NT2/D1 (cell line): ENCODE measurements around the gene SPRR1B.
A peak's percentile ranks its signal among the peaks of the same experiment; 100 is the strongest.

Experiments
- DNase-seq: peaks from one replicate; pipeline ENCODE4 v3.0.0-alpha.2; 2011; ENCODE audit warnings: low read depth, low spot score
- H3K27me3 ChIP-seq: 2 replicates; pipeline ENCODE4 v1.6.0; 2011; ENCODE audit warnings: mild to moderate bottlenecking; ENCODE audit not compliant: insufficient read length, insufficient read depth
- H3K36me3 ChIP-seq: 2 replicates; pipeline ENCODE4 v1.6.1; 2011; ENCODE audit warnings: mild to moderate bottlenecking, low read length, mixed read lengths; ENCODE audit not compliant: insufficient read depth, insufficient read length
- H3K4me1 ChIP-seq: 2 replicates; pipeline ENCODE4 v1.5.1; 2011; ENCODE audit not compliant: insufficient read depth, insufficient read length
- H3K4me3 ChIP-seq: 2 replicates; pipeline ENCODE4 v1.5.1; 2011; ENCODE audit warnings: low read depth; ENCODE audit not compliant: insufficient read length
- H3K9ac ChIP-seq: 2 replicates; pipeline ENCODE4 v1.6.0; 2011; ENCODE audit warnings: low read depth; ENCODE audit not compliant: insufficient read length
- H3K9me3 ChIP-seq: 2 replicates; pipeline ENCODE4 v1.5.1; 2011; ENCODE audit warnings: mild to moderate bottlenecking, low read length; ENCODE audit not compliant: insufficient read depth
- SUZ12 ChIP-seq: IDR thresholded peaks from 2 replicates; pipeline ENCODE4 v1.6.1; 2011; ENCODE audit not compliant: insufficient read length, insufficient read depth; ENCODE audit errors: extremely low read depth
- YY1 ChIP-seq: IDR thresholded peaks from 2 replicates; pipeline ENCODE4 v1.6.1; 2011; ENCODE audit not compliant: insufficient read length, insufficient read depth
- ZNF274 ChIP-seq: IDR thresholded peaks from 2 replicates; pipeline ENCODE4 v1.6.1; 2011; ENCODE audit warnings: mild to moderate bottlenecking, low read depth, low read length

Gene SPRR1B

GRCh38 chr1:153023109-153023508 is 7.9 kb upstream of the SPRR1B start:
- Histone ChIP-seq H3K4me1 (no peaks in the 10 kb centered on the region), H3K9me3 (no peaks in the 10 kb centered on the region), H3K4me3 (no peak overlapping the region), H3K27me3 (no peaks in the 10 kb centered on the region), H3K36me3 (no peaks in the 10 kb centered on the region), H3K9ac (no peak overlapping the region)
- TF ChIP-seq YY1, result no peak
- DNase-seq, result no peak

GRCh38 chr1:153024413-153024812 is 6.6 kb upstream of the SPRR1B start:
- H3K4me1 ChIP-seq, result no peaks in the 10 kb centered on the region
- H3K9ac ChIP-seq, result no peak overlapping the region
- no peak overlapping the region for H3K4me3 ChIP-seq
- no peaks in the 10 kb centered on the region for H3K27me3 ChIP-seq
- no peak for DNase-seq
- no peaks in the 10 kb centered on the region for H3K36me3 ChIP-seq
- no peak for TF ChIP-seq SUZ12
- no peak for TF ChIP-seq YY1
- TF ChIP-seq ZNF274, result no peak
- H3K9me3 ChIP-seq, result no peaks in the 10 kb centered on the region

GRCh38 chr1:153025797-153026196 is 5.2 kb upstream of the SPRR1B start:
- TF ChIP-seq ZNF274, result no peak
- no peak for TF ChIP-seq YY1
- no peak for TF ChIP-seq SUZ12
- Histone ChIP-seq H3K9me3 (no peaks in the 10 kb centered on the region), H3K36me3 (no peaks in the 10 kb centered on the region), H3K27me3 (no peaks in the 10 kb centered on the region), H3K9ac (no peak overlapping the region), H3K4me3 (no peak overlapping the region), H3K4me1 (no peaks in the 10 kb centered on the region)
- DNase-seq, result no peak

- no peaks in the 10 kb centered on the region for H3K9me3 ChIP-seq
- DNase-seq, result no peak
- H3K36me3 ChIP-seq, result no peaks in the 10 kb centered on the region
- no peak overlapping the region for H3K9ac ChIP-seq
- no peak for TF ChIP-seq YY1
- no peak for TF ChIP-seq ZNF274
- TF ChIP-seq SUZ12, result no peak
- peaks cover 2% of the 10 kb centered on the region for H3K4me1 ChIP-seq
- H3K4me3 ChIP-seq, result no peak overlapping the region
- H3K27me3 ChIP-seq, result no peaks in the 10 kb centered on the region
Measured at GRCh38 chr1:153028766-153029165, 2.2 kb upstream of the SPRR1B start.

- Histone ChIP-seq H3K9ac (no peak overlapping the region), H3K9me3 (no peaks in the 10 kb centered on the region), H3K27me3 (no peaks in the 10 kb centered on the region), H3K4me1 (peaks cover 2% of the 10 kb centered on the region), H3K36me3 (no peaks in the 10 kb centered on the region), H3K4me3 (no peak overlapping the region)
- no peak for DNase-seq
- TF ChIP-seq YY1 (no peak), ZNF274 (no peak), SUZ12 (no peak)
Measured at GRCh38 chr1:153032073-153032472, 1.1 kb downstream of the SPRR1B start.

- DNase-seq, result peak; percentile 69
- no peaks in the 10 kb centered on the region for H3K9me3 ChIP-seq
- TF ChIP-seq SUZ12, result no peak
- no peak for TF ChIP-seq ZNF274
- TF ChIP-seq YY1, result no peak
- no peak overlapping the region for H3K4me3 ChIP-seq
- no peaks in the 10 kb centered on the region for H3K27me3 ChIP-seq
- no peak overlapping the region for H3K9ac ChIP-seq
- no peaks in the 10 kb centered on the region for H3K36me3 ChIP-seq
- H3K4me1 ChIP-seq, result peaks cover 2% of the 10 kb centered on the region
Measured at GRCh38 chr1:153032677-153033308, 1.8 kb downstream of the SPRR1B start.

GRCh38 chr1:153035211-153035610 is 4.2 kb downstream of the SPRR1B start:
- H3K9ac ChIP-seq, result no peak overlapping the region
- no peak for TF ChIP-seq ZNF274
- no peak for TF ChIP-seq SUZ12
- TF ChIP-seq YY1, result no peak
- no peaks in the 10 kb centered on the region for H3K36me3 ChIP-seq
- peaks cover 2% of the 10 kb centered on the region for H3K4me1 ChIP-seq
- H3K9me3 ChIP-seq, result no peaks in the 10 kb centered on the region
- no peak overlapping the region for H3K4me3 ChIP-seq
- no peaks in the 10 kb centered on the region for H3K27me3 ChIP-seq
- DNase-seq, result no peak

GRCh38 chr1:153040950-153041631 is 10.1 kb downstream of the SPRR1B start, which contains the start of gene SPRR2D:
Gene SPRR2D, minus strand, starts transcription at chr1:153041120. Its CDS starts 774 bp downstream, at chr1:153040346.
- H3K9ac ChIP-seq, result no peak within 1 kb of the TSS
- H3K27me3 ChIP-seq, result no peaks in the 10 kb centered on the region
- no peak for DNase-seq

More at GRCh38 chr1:153040950-153041631, 10.1 kb downstream of the SPRR1B start, which contains the start of gene SPRR2D:
- no peak within 1 kb of the TSS for H3K4me3 ChIP-seq
- no peaks in the 10 kb centered on the region for H3K4me1 ChIP-seq
- TF ChIP-seq YY1 (no peak), SUZ12 (no peak), ZNF274 (no peak)
- no peaks in the 10 kb centered on the region for H3K36me3 ChIP-seq
- H3K9me3 ChIP-seq, result no peaks in the 10 kb centered on the region
